Stomach (tissue), 9 donors: Measurements from ENCODE around the gene ELF2. TPM values are rescaled to one million over a fixed set of nuclear protein-coding genes. Genes with fewer than 3 reads are reported as not detected.
A peak's percentile ranks its signal among the peaks of the same experiment; 100 is the strongest.

Experiments
- DNase-seq, 2 donors: peaks; one replicate each; pipeline versions ENCODE4 v3.0.0 to v3.0.0-alpha.2; 2013 to 2019
- H3K27ac ChIP-seq, 5 donors: fragments of 200-600 bp in 4 of 5; sonication (generic) in 4 of 5; one replicate each; pipeline ENCODE4 v1.5.1; 2013 to 2019; ENCODE audit warnings: mild to moderate bottlenecking in 1 of 5, moderate library complexity in 1 of 5
- H3K27me3 ChIP-seq, 3 donors: fragments of 200-600 bp; sonication (generic); one replicate each; pipeline ENCODE4 v1.5.1; 2017 to 2019; ENCODE audit warnings: mixed run types in 1 of 3
- H3K36me3 ChIP-seq, 4 donors: fragments of 200-600 bp; sonication (generic); 1 replicate in 3 of 4; 2 replicates in 1 of 4; pipeline ENCODE4 v1.5.1; 2016 to 2019
- H3K4me1 ChIP-seq, 4 donors: fragments of 200-600 bp; sonication (generic); one replicate each; pipeline ENCODE4 v1.5.1; 2016 to 2019
- H3K4me3 ChIP-seq, 4 donors: fragments of 200-600 bp; sonication (generic) in 3 of 4; one replicate each; pipeline ENCODE4 v1.5.1; 2016 to 2019; ENCODE audit warnings: mild to moderate bottlenecking in 1 of 4
- H3K9me3 ChIP-seq, 4 donors: fragments of 200-600 bp; sonication (generic); one replicate each; pipeline ENCODE4 v1.5.1; 2016 to 2019
- EP300 ChIP-seq: sonication (generic); formaldehyde crosslinking; IDR thresholded peaks from one replicate; pipeline ENCODE4 v1.6.1; 2017; ENCODE audit warnings: antibody characterized with exemption
- POLR2A ChIP-seq, 4 donors: fragments of 450-650 bp; IDR thresholded peaks; one replicate each; pipeline ENCODE4 v1.6.1; 2016; ENCODE audit warnings: antibody characterized with exemption in 4 of 4, control low read depth in 2 of 4, mild to moderate bottlenecking in 1 of 4, moderate library complexity in 1 of 4
- POLR2AphosphoS5 ChIP-seq, 3 donors: sonication (generic); formaldehyde crosslinking; IDR thresholded peaks; one replicate each; pipeline ENCODE4 v1.6.1; 2016; ENCODE audit warnings: antibody characterized with exemption in 3 of 3
- WGBS, 5 donors: extraction: QIAGEN DNeasy Blood & Tissue Kit in 3 of 5; methylation state at CpG; one replicate each; pipeline versions ENCODE4 v1.1.5 to v1.1.7; 2013 to 2018; 5-methylcytosine and 5-hydroxymethylcytosine counted together
- intact Hi-C: fragments of 100-400 bp; cut with DNase I; formaldehyde crosslinking; loops from one replicate; pipeline ENCODE4 v1.15.1; 2023; ENCODE audit warnings: low total_unique reads
- polyA plus RNA-seq, 3 donors: library from polyadenylated mRNA; stranded (reverse); fragments of 200-250 nt; gene quantifications; one replicate each; pipeline ENCODE4 v1.2.3, GENCODE V29; 2013
- total RNA-seq, 5 donors: library from RNA; depleted of rRNA; stranded (reverse); fragments of >200 nt; gene quantifications; one replicate each; pipeline versions ENCODE4 v1.1.0 to v1.2.3, GENCODE V29; 2014 to 2016
- TF ChIP-seq, protein P1 (sequence below), 7 experiments: fragments of 450-650 bp in 4 of 7; fragments of 200-600 bp in 3 of 7; sonication (generic) in 3 of 7; IDR thresholded peaks; one replicate each; pipeline ENCODE4 v1.5.1; 2016 to 2019; ENCODE audit warnings: antibody characterized with exemption in 7 of 7, control low read depth in 2 of 7, mild to moderate bottlenecking in 1 of 7
- donor health status: healthy with polysubstance abuse.
- donor health status: Bipolar disorder and iron deficiency.
- donor health status: healthy.

ELF2 gene
- total and polyA plus RNA-seq, 8 donors, result 10.6 to 115 (median 36.5) TPM

DNA sequence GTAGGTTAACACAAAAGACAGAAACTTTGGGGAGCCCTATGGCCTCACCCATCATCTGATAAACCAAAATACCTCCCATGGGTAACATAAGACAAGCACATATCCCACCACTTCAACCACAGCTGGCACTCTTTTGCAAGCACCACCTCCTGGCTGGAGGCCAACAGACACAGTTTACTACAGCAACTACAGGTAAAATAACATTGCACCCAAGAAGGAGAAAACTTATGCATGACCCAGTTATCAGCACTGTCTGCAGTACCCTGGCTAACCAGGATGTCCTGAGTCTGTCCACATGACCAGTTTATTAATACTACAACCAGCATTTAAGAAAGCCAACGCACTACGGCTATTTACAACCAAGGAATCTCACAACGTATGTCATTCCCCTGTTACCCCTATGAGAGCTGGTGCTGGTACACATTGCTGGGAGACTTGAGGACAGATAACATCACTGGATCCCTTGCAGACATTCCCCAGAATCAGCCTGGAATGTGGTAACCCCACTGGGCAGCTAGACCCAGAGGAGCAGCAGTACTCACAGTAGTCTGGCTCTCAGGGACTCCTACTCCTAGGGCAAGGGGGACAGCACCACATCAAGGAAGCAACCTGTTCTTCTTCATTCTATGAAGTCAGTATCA, 32.0 kb downstream of the ELF2 start:
- intact Hi-C loops, result no loop called here
- Histone ChIP-seq H3K9me3 (no peaks in the 10 kb centered on the region), H3K27me3 (no peaks in the 10 kb centered on the region), H3K4me3 (no peak overlapping the region), H3K4me1 (peaks cover 17 to 54% (median 37%) of the 10 kb centered on the region in 4 donors), H3K36me3 (no peaks in the 10 kb centered on the region), H3K27ac (no peak overlapping the region)
- peak; percentile 34 to 59 for DNase-seq
- 82 to 92% (median 89%) methylated on average over 3 of the region's 3 CpGs for WGBS, 5 donors
- TF ChIP-seq, protein P1, sequence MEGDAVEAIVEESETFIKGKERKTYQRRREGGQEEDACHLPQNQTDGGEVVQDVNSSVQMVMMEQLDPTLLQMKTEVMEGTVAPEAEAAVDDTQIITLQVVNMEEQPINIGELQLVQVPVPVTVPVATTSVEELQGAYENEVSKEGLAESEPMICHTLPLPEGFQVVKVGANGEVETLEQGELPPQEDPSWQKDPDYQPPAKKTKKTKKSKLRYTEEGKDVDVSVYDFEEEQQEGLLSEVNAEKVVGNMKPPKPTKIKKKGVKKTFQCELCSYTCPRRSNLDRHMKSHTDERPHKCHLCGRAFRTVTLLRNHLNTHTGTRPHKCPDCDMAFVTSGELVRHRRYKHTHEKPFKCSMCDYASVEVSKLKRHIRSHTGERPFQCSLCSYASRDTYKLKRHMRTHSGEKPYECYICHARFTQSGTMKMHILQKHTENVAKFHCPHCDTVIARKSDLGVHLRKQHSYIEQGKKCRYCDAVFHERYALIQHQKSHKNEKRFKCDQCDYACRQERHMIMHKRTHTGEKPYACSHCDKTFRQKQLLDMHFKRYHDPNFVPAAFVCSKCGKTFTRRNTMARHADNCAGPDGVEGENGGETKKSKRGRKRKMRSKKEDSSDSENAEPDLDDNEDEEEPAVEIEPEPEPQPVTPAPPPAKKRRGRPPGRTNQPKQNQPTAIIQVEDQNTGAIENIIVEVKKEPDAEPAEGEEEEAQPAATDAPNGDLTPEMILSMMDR (IDR thresholded peaks at IDR 0.05), result no peak
- TF ChIP-seq POLR2AphosphoS5 (IDR thresholded peaks at IDR 0.05) (no peak), POLR2A (IDR thresholded peaks at IDR 0.05) (no peak), EP300 (no peak)

DNA sequence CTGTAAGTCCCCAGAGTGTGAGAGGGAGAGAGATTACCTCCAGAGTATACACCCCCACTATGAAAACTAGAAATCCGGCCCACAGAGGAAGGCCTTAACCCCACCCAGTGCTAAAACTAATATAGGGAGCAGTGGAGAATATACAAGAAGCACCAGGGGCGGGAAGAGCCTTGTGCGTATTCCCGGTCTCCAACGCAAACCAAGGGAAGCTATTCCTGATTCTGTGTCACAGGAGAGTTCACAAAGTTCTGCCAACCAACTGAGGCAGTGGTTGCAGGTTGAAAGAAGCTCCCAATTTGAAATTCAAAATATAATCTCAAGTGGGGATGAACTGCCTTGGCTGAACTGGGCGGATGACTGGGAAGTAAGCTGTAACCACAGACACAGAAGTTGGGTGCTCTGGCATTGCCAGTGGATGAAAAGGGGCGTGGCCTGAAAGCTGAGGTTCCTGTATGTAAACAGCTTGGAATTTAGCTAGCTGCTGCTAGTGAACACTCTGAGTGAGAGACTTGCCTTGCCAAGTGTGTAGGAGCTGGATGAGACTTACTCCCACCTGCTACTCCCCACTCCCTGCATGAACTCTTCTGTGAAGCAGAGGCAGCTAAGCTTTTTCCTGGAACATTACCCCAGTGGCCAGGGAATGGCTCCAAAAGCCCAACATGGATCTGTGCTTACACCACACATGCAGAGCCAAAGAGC, 32.7 kb downstream of the ELF2 start:
- no peak overlapping the region for H3K27ac ChIP-seq
- H3K4me1 ChIP-seq, result peaks cover 17 to 59% (median 37%) of the 10 kb centered on the region in 4 donors
- 77 to 86% (median 80%) methylated on average over 6 to 7 of the region's 7 CpGs for WGBS, 5 donors
- no peaks in the 10 kb centered on the region for H3K9me3 ChIP-seq
- H3K4me3 ChIP-seq, result no peak overlapping the region
- no peaks in the 10 kb centered on the region for H3K36me3 ChIP-seq
- H3K27me3 ChIP-seq, result no peaks in the 10 kb centered on the region
- no peak for TF ChIP-seq POLR2A (IDR thresholded peaks at IDR 0.05)
- TF ChIP-seq EP300, result no peak
- TF ChIP-seq POLR2AphosphoS5 (IDR thresholded peaks at IDR 0.05), result no peak
- TF ChIP-seq, protein P1 (IDR thresholded peaks at IDR 0.05), result no peak
- intact Hi-C loops, result no loop called here
- peak; percentile 55 to 57 for DNase-seq

DNA sequence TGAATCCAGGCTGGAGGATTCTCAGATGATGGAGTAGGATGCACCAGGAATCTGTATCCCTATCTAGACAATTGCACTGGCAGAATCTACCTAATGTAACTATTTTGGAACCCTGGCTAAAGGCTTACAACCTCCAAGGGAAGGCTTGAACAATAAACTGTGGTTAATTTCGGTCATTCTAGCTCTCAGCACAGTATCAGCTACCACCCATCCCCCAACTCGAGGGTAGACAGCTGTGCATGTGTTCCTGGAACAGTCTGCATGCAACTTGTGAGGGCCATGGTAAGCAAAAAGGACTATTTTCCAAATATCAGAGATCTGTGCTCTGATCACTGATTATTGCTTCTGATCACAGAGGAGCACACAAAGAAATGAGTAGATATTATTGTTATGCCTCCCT, 34.0 kb downstream of the ELF2 start:
- DNase-seq, result no peak
- 66 to 84% (median 72%) methylated on average over 2 of the region's 2 CpGs for WGBS, 5 donors
- Histone ChIP-seq H3K9me3 (no peaks in the 10 kb centered on the region), H3K4me1 (peaks cover 17 to 59% (median 37%) of the 10 kb centered on the region in 4 donors), H3K27ac (no peak overlapping the region), H3K36me3 (peaks cover 0 to 2% (median 2%) of the 10 kb centered on the region in 4 donors), H3K27me3 (no peaks in the 10 kb centered on the region), H3K4me3 (no peak overlapping the region)
- intact Hi-C loops, result no loop called here
- TF ChIP-seq, protein P1 (IDR thresholded peaks at IDR 0.05), result no peak
- TF ChIP-seq POLR2AphosphoS5 (IDR thresholded peaks at IDR 0.05), result no peak
- no peak for TF ChIP-seq EP300
- TF ChIP-seq POLR2A (IDR thresholded peaks at IDR 0.05), result no peak

DNA sequence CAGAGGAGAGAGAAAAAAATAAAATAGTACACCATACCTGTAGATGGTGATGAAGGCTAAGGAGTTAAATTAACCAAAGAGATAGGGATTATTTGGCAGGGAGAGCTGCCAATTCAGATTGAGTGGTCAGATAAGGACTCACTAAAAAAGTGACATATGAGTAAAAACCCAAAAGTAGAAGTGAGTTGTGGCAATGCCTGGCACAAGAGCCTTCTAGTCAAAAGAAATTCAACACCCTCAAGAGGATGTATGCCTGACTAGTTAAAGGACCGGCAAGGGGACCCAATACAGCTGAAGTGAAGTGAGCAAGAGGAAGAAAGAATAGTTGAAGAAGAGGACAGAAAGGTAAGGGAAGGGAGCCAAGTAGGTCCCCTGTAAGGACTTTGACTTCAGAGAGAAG, 34.9 kb downstream of the ELF2 start:
- peaks cover 0 to 11% (median 11%) of the 10 kb centered on the region in 4 donors for H3K36me3 ChIP-seq
- intact Hi-C loops, result no loop called here
- H3K27me3 ChIP-seq, result no peaks in the 10 kb centered on the region
- no peak overlapping the region for H3K4me3 ChIP-seq
- no peak for DNase-seq
- TF ChIP-seq, protein P1 (IDR thresholded peaks at IDR 0.05), result no peak
- TF ChIP-seq EP300 (no peak), POLR2AphosphoS5 (IDR thresholded peaks at IDR 0.05) (no peak), POLR2A (IDR thresholded peaks at IDR 0.05) (no peak)
- H3K9me3 ChIP-seq, result no peaks in the 10 kb centered on the region
- H3K4me1 ChIP-seq, result peaks cover 17 to 56% (median 37%) of the 10 kb centered on the region in 4 donors
- no peak overlapping the region for H3K27ac ChIP-seq
- WGBS, 5 donors, result 75 to 89% (median 83%) methylated on average over 1 of the region's 1 CpG
